Esophagus squamous epithelium (tissue), 5 donors: ENCODE results near the gene TMEM132D. TPM values are rescaled to one million over a fixed set of nuclear protein-coding genes. Genes with fewer than 3 reads are reported as not detected.

Experiments used
- DNase-seq: peaks from one replicate; lab custom pipeline; 2025; lab: John Stamatoyannopoulos, UW
- H3K27ac ChIP-seq, 4 donors: fragments of 200-600 bp; sonication (generic); one replicate each; pipeline ENCODE4 v1.5.1; 2016 to 2019; ENCODE audit warnings: mild to moderate bottlenecking in 1 of 4
- H3K27me3 ChIP-seq, 4 donors: fragments of 200-600 bp; sonication (generic); 1 replicate in 3 of 4; 2 replicates in 1 of 4; pipeline versions ENCODE4 v1.5.1 to v1.6.0; 2017 to 2021; ENCODE audit warnings: antibody characterized with exemption in 1 of 4
- H3K36me3 ChIP-seq, 3 donors: fragments of 200-600 bp; sonication (generic); one replicate each; pipeline ENCODE4 v1.5.1; 2016 to 2019
- H3K4me1 ChIP-seq, 3 donors: fragments of 200-600 bp; sonication (generic); one replicate each; pipeline ENCODE4 v1.5.1; 2017 to 2019
- H3K4me3 ChIP-seq, 4 donors: fragments of 200-600 bp; sonication (generic); 1 replicate in 3 of 4; 2 replicates in 1 of 4; pipeline ENCODE4 v1.5.1; 2016 to 2019; ENCODE audit warnings: mild to moderate bottlenecking in 2 of 4, moderate library complexity in 1 of 4
- H3K9me3 ChIP-seq, 3 donors: fragments of 200-600 bp; sonication (generic); one replicate each; pipeline ENCODE4 v1.5.1; 2016 to 2019
- POLR2A ChIP-seq, 4 donors: fragments of 450-650 bp; IDR thresholded peaks; one replicate each; pipeline ENCODE4 v1.6.1; 2017; ENCODE audit warnings: antibody characterized with exemption in 4 of 4, mild to moderate bottlenecking in 4 of 4, moderate library complexity in 3 of 4
- WGBS, 2 donors: methylation state at CpG; one replicate each; pipeline ENCODE4 v1.1.5; 2018; 5-methylcytosine and 5-hydroxymethylcytosine counted together
- intact Hi-C: fragments of 100-400 bp; cut with DNase I; formaldehyde crosslinking; loops from one replicate; pipeline ENCODE4 v1.15.0; 2022
- total RNA-seq, 4 donors: library from RNA; depleted of rRNA; stranded (reverse); fragments of >200 nt; gene quantifications; one replicate each; pipeline ENCODE4 v1.1.0, GENCODE V29; 2016
- TF ChIP-seq, protein P1 (sequence below), 6 experiments: fragments of 450-650 bp in 4 of 6; fragments of 200-600 bp in 2 of 6; sonication (generic) in 2 of 6; IDR thresholded peaks; one replicate each; pipeline ENCODE4 v1.5.1; 2016 to 2019; ENCODE audit warnings: antibody characterized with exemption in 6 of 6, mild to moderate bottlenecking in 4 of 6, moderate library complexity in 4 of 6
- donor health status: DM: yes; HTN: yes; CAD: no.

The TMEM132D gene
- total RNA-seq, 4 donors from 2014 or later, result not detected

DNA sequence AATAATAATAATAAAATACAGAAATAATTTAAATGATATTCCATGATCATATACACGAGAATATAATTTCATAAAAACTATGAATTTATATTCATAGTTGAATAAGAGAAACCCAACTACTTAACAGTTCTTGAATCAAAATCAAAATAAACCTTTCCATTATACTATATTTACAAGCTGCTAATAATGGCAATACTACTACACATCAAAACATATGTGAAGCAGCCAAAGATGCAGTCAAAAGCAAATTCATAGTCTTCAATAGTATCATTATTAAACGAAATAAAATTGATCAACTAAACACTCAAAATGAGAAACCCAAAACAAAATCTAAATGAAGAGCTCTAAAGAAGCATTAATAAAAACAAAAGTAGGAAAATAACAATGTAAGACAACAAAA, 197.1 kb downstream of the TMEM132D start:
- H3K9me3 ChIP-seq, result peaks cover 0 to 24% (median 0%) of the 10 kb centered on the region in 3 donors
- no peak overlapping the region for H3K27ac ChIP-seq
- intact Hi-C loops, result no loop called here
- TF ChIP-seq POLR2A (IDR thresholded peaks at IDR 0.05), result no peak
- TF ChIP-seq, protein P1, sequence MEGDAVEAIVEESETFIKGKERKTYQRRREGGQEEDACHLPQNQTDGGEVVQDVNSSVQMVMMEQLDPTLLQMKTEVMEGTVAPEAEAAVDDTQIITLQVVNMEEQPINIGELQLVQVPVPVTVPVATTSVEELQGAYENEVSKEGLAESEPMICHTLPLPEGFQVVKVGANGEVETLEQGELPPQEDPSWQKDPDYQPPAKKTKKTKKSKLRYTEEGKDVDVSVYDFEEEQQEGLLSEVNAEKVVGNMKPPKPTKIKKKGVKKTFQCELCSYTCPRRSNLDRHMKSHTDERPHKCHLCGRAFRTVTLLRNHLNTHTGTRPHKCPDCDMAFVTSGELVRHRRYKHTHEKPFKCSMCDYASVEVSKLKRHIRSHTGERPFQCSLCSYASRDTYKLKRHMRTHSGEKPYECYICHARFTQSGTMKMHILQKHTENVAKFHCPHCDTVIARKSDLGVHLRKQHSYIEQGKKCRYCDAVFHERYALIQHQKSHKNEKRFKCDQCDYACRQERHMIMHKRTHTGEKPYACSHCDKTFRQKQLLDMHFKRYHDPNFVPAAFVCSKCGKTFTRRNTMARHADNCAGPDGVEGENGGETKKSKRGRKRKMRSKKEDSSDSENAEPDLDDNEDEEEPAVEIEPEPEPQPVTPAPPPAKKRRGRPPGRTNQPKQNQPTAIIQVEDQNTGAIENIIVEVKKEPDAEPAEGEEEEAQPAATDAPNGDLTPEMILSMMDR (IDR thresholded peaks at IDR 0.05), result no peak
- H3K36me3 ChIP-seq, result no peaks in the 10 kb centered on the region
- 58 to 60% methylated on average over 2 of the region's 2 CpGs for WGBS, 2 donors
- no peak overlapping the region for H3K4me3 ChIP-seq
- DNase-seq, result no peak
- H3K4me1 ChIP-seq, result no peaks in the 10 kb centered on the region
- no peaks in the 10 kb centered on the region for H3K27me3 ChIP-seq

GRCh38 chr12:129704232-129704830, 199.5 kb downstream of the TMEM132D start:
- no peaks in the 10 kb centered on the region for H3K27me3 ChIP-seq
- no peaks in the 10 kb centered on the region for H3K4me1 ChIP-seq
- no peak overlapping the region for H3K4me3 ChIP-seq
- DNase-seq, result no peak
- no peak overlapping the region for H3K27ac ChIP-seq
- no peaks in the 10 kb centered on the region for H3K36me3 ChIP-seq
- 35 to 51% methylated on average over 7 to 11 of the region's 11 CpGs for WGBS, 2 donors
- TF ChIP-seq POLR2A (IDR thresholded peaks at IDR 0.05), result no peak
- TF ChIP-seq, protein P1 (IDR thresholded peaks at IDR 0.05), result no peak
- intact Hi-C loops, result no loop called here
- H3K9me3 ChIP-seq, result peaks cover 0 to 24% (median 0%) of the 10 kb centered on the region in 3 donors

DNA sequence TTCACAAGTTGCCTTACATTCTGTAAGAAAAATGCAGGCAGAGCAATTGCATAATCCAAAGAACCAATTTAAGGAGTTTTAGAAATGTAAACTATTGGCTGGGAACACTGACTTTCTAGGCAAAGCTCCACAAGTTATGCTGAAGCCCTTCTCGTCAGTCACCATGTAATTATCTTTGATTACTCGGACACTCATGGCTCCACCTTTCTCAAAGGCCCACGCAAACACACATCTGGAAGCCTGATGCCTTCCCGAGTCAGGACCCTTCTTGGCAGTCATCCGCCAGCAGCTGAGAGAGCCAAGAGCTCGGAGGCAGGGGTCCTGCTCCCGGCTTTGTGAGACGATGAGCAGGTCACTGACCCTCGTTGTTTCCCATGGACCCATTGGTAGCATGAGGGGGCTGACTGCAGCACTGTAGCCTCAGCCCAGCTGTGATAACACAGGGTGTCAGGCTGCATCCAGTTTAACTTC, 202.2 kb downstream of the TMEM132D start:
- DNase-seq, result no peak
- Histone ChIP-seq H3K27me3 (no peaks in the 10 kb centered on the region), H3K4me1 (no peaks in the 10 kb centered on the region), H3K4me3 (no peak overlapping the region), H3K36me3 (no peaks in the 10 kb centered on the region), H3K27ac (no peak overlapping the region), H3K9me3 (peaks cover 0 to 13% (median 0%) of the 10 kb centered on the region in 3 donors)
- no peak for TF ChIP-seq POLR2A (IDR thresholded peaks at IDR 0.05)
- TF ChIP-seq, protein P1 (IDR thresholded peaks at IDR 0.05), result no peak
- intact Hi-C loops, result no loop called here
- 43 to 49% methylated on average over 4 to 8 of the region's 9 CpGs for WGBS, 2 donors

DNA sequence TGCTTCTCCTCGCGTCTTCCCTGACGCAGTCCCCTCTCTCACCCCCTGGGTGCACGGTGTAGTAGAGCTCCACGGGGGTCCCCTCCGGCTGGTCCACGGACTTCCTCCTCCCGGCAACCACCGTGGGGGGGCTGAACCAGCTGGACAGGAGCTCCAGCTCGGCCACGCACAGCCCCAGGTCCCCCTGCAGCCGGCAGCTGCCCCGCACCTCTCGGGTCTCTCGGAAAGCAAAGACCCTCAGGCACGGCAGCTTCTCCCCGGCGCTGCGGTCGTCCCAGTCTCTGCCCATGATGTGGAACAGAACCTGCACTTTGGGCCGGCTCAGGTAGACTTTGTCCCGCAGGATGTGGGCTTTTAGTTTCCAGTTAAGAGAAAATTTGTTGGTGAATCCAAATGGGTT, 203.8 kb downstream of the TMEM132D start:
- no peak overlapping the region for H3K4me3 ChIP-seq
- no peak for TF ChIP-seq POLR2A (IDR thresholded peaks at IDR 0.05)
- TF ChIP-seq, protein P1 (IDR thresholded peaks at IDR 0.05), result no peak
- no peaks in the 10 kb centered on the region for H3K4me1 ChIP-seq
- intact Hi-C loops, result no loop called here
- no peaks in the 10 kb centered on the region for H3K36me3 ChIP-seq
- peaks cover 0 to 12% (median 0%) of the 10 kb centered on the region in 3 donors for H3K9me3 ChIP-seq
- DNase-seq, result no peak
- no peaks in the 10 kb centered on the region for H3K27me3 ChIP-seq
- no peak overlapping the region for H3K27ac ChIP-seq
- WGBS, 2 donors, result 90 to 100% methylated on average over 2 to 6 of the region's 22 CpGs

- H3K4me1 ChIP-seq, result no peaks in the 10 kb centered on the region
- intact Hi-C loops, result no loop called here
- H3K27me3 ChIP-seq, result no peaks in the 10 kb centered on the region
- no peak overlapping the region for H3K27ac ChIP-seq
- DNase-seq, result no peak
- 33 to 45% methylated on average over 11 of the region's 11 CpGs for WGBS, 2 donors
- no peak overlapping the region for H3K4me3 ChIP-seq
- H3K36me3 ChIP-seq, result no peaks in the 10 kb centered on the region
- no peaks in the 10 kb centered on the region for H3K9me3 ChIP-seq
- TF ChIP-seq POLR2A (IDR thresholded peaks at IDR 0.05), result no peak
- TF ChIP-seq, protein P1 (IDR thresholded peaks at IDR 0.05), result no peak
Observed at GRCh38 chr12:129696926-129697325, 206.9 kb downstream of the TMEM132D start.
